Peyer's patch (tissue), 4 donors: Measurements from ENCODE around the gene NOL3. TPM values are rescaled to one million over a fixed set of nuclear protein-coding genes. Genes with fewer than 3 reads are reported as not detected.

Experiments used
- DNase-seq, 3 donors: peaks; one replicate each; pipeline ENCODE4 v3.0.0-alpha.2; 2017 to 2019
- H3K27ac ChIP-seq, 4 donors: fragments of 200-600 bp; sonication (generic); one replicate each; pipeline ENCODE4 v1.5.1; 2016 to 2019
- H3K27me3 ChIP-seq, 2 donors: fragments of 200-600 bp; sonication (generic); one replicate each; pipeline ENCODE4 v1.5.1; 2019
- H3K36me3 ChIP-seq, 3 donors: fragments of 200-600 bp; sonication (generic); one replicate each; pipeline ENCODE4 v1.5.1; 2016 to 2019
- H3K4me1 ChIP-seq, 4 donors: fragments of 200-600 bp; sonication (generic); one replicate each; pipeline ENCODE4 v1.5.1; 2016 to 2019
- H3K4me3 ChIP-seq, 4 donors: fragments of 200-600 bp; sonication (generic); 1 replicate in 3 of 4; 2 replicates in 1 of 4; pipeline ENCODE4 v1.5.1; 2016 to 2019; ENCODE audit warnings: mild to moderate bottlenecking in 1 of 4
- H3K9me3 ChIP-seq, 4 donors: fragments of 200-600 bp; sonication (generic); one replicate each; pipeline ENCODE4 v1.5.1; 2016 to 2019; ENCODE audit warnings: mild to moderate bottlenecking in 1 of 4
- POLR2A ChIP-seq, 2 donors: fragments of 450-650 bp; IDR thresholded peaks; one replicate each; pipeline ENCODE4 v1.5.1; 2017; ENCODE audit warnings: antibody characterized with exemption in 2 of 2, mild to moderate bottlenecking in 2 of 2, moderate library complexity in 2 of 2
- total RNA-seq, 4 donors: library from RNA; depleted of rRNA; stranded (reverse); fragments of >200 nt; gene quantifications; one replicate each; pipeline ENCODE4 v1.1.0, GENCODE V29; 2016
- TF ChIP-seq, protein P1 (sequence below), 6 experiments: fragments of 450-650 bp in 4 of 6; fragments of 200-600 bp in 2 of 6; sonication (generic) in 1 of 6; IDR thresholded peaks; one replicate each; pipeline ENCODE4 v1.5.1; 2017 to 2019; ENCODE audit warnings: antibody characterized with exemption in 6 of 6, mild to moderate bottlenecking in 3 of 6, moderate library complexity in 1 of 6

Gene NOL3
- total RNA-seq, 4 donors from 2014 or later, result 24.4 to 65.2 (median 34.1) TPM

DNA sequence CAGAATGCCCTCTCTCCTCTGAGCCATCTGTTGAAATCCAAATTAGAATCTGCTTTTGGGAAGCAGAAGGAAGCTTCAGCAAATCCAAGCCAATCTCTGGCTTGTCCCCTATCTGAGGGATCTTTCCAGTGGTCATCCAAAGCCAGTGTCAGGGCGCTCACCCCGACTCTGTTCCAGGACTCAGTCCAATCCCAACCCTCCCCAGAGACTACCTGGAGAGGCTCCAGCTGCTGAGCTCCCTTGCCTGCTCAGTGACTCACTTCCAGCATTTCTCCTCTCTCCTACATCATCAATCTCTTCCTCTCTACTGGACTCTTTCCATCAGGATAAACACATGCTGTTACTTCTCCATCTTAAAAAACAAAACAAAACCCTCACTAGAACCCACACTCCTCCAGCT lies 11.0 kb downstream of the NOL3 start:
- DNase-seq, result no peak
- Histone ChIP-seq H3K36me3 (no peaks in the 10 kb centered on the region), H3K4me1 (peaks cover 9 to 62% (median 21%) of the 10 kb centered on the region in 4 donors), H3K9me3 (no peaks in the 10 kb centered on the region), H3K27ac (peak overlapping the region; percentile 26 to 51 (median 38)), H3K4me3 (no peak overlapping the region), H3K27me3 (no peaks in the 10 kb centered on the region)
- TF ChIP-seq, protein P1, sequence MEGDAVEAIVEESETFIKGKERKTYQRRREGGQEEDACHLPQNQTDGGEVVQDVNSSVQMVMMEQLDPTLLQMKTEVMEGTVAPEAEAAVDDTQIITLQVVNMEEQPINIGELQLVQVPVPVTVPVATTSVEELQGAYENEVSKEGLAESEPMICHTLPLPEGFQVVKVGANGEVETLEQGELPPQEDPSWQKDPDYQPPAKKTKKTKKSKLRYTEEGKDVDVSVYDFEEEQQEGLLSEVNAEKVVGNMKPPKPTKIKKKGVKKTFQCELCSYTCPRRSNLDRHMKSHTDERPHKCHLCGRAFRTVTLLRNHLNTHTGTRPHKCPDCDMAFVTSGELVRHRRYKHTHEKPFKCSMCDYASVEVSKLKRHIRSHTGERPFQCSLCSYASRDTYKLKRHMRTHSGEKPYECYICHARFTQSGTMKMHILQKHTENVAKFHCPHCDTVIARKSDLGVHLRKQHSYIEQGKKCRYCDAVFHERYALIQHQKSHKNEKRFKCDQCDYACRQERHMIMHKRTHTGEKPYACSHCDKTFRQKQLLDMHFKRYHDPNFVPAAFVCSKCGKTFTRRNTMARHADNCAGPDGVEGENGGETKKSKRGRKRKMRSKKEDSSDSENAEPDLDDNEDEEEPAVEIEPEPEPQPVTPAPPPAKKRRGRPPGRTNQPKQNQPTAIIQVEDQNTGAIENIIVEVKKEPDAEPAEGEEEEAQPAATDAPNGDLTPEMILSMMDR (IDR thresholded peaks at IDR 0.05), result no peak
- no peak for TF ChIP-seq POLR2A (IDR thresholded peaks at IDR 0.05)

DNA sequence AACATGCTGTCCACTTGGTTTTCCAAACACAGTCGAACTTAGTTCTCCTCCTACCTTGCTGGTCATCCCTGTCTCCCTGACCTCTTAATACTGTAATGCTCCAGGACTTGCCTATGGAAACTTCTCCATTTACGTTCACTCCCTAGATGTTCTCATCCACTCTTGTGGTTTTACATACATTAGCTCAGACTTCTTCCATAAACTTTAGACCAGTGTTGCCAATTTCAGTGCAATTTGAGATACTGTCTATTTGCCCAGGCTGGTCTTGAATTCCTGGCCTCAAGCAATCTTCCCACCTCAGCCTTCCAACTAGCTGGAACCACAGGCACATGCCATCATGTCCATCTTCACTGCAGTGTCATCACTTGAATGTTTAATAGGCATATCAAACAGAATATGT lies 11.9 kb downstream of the NOL3 start:
- Histone ChIP-seq H3K36me3 (no peaks in the 10 kb centered on the region), H3K27ac (peak overlapping the region in 1 of 4 donors; percentile 41), H3K27me3 (no peaks in the 10 kb centered on the region), H3K4me1 (peaks cover 9 to 62% (median 21%) of the 10 kb centered on the region in 4 donors), H3K9me3 (no peaks in the 10 kb centered on the region), H3K4me3 (no peak overlapping the region)
- no peak for DNase-seq
- TF ChIP-seq, protein P1 (IDR thresholded peaks at IDR 0.05), result no peak
- no peak for TF ChIP-seq POLR2A (IDR thresholded peaks at IDR 0.05)

DNA sequence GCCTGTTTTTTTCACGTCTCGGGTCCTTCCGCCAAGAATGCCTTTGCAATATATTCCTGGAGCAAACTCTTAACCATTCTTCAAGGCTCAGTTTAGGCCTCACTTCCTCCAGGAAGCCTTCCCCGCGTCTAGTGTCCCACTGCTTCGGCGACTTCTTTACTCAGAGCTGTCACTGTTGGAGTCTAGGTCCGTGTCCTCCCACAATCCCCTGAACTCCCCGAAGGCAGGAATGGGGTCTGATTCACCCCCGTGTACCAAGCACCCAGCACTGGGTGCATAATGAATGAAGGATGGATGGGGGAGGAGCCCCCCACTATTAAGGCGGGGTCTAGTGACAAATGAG lies 12.9 kb downstream of the NOL3 start:
- TF ChIP-seq POLR2A (IDR thresholded peaks at IDR 0.05), result no peak
- TF ChIP-seq, protein P1 (IDR thresholded peaks at IDR 0.05), result no peak
- Histone ChIP-seq H3K4me3 (peak overlapping the region; percentile 58 to 72 (median 70)), H3K36me3 (no peaks in the 10 kb centered on the region), H3K4me1 (peaks cover 6 to 55% (median 19%) of the 10 kb centered on the region in 4 donors), H3K9me3 (no peaks in the 10 kb centered on the region), H3K27ac (peak overlapping the region; percentile 92 to 96 (median 94)), H3K27me3 (no peaks in the 10 kb centered on the region)
- no peak for DNase-seq

DNA sequence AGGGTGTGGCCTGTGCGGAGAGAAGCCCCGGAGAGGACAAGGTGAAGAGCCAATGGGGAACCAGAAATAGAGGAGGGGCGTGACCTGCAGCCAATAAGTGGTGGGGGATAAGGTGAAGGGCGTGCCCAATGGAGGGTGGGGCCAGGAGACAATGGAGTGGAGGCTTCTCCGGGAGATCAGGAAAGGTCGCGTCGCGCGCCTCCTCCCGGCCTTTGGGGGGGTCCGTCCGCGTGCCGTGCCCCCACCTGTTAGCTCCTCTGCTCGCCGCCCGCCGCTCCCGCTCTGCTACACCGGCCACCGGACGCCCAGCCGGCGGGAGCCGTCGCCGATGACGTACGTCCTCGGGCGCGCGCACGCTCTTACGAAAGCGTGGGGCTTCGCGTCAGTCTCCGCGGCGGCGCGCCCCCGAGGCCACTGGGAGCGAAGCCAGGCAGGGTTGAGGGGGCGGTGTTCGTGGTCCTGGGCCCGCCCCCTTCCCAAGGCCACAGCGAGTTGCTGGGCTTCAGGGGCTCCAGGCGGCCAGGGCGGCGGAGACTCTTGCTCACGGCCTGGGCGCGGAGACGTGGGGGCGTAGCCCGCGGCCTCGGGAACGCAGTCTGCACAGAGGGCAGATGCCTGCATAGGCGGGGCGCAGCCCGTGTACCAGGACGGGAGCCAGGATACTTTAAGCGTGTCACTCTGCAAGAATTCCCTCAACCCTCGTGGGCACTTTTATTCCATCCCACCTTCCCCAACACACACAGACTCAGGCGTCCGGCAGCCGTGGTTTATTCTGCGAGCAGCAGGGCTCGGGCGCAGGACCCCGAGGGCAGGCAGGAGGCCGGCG lies 13.5 kb downstream of the NOL3 start, which contains the start of gene MATCAP1:
TSS of gene MATCAP1 (minus strand) at position 337 of the 826 bp plus-strand sequence. CDS start 3,353 bp downstream, outside the sequence.
- Histone ChIP-seq H3K4me1 (peaks cover 6 to 49% (median 15%) of the 10 kb centered on the region in 4 donors), H3K27me3 (no peaks in the 10 kb centered on the region), H3K4me3 (peak within 1 kb of the TSS; percentile 58 to 72 (median 70)), H3K27ac (peak within 1 kb of the TSS; percentile 92 to 96 (median 94)), H3K9me3 (no peaks in the 10 kb centered on the region), H3K36me3 (no peaks in the 10 kb centered on the region)
- peak; percentile 47 to 63 for TF ChIP-seq POLR2A (IDR thresholded peaks at IDR 0.05)
- TF ChIP-seq, protein P1 (IDR thresholded peaks at IDR 0.05), result peak in 2 of 6 experiments; percentile 10 to 12
- peak; percentile 95 to 97 (median 95) for DNase-seq

DNA sequence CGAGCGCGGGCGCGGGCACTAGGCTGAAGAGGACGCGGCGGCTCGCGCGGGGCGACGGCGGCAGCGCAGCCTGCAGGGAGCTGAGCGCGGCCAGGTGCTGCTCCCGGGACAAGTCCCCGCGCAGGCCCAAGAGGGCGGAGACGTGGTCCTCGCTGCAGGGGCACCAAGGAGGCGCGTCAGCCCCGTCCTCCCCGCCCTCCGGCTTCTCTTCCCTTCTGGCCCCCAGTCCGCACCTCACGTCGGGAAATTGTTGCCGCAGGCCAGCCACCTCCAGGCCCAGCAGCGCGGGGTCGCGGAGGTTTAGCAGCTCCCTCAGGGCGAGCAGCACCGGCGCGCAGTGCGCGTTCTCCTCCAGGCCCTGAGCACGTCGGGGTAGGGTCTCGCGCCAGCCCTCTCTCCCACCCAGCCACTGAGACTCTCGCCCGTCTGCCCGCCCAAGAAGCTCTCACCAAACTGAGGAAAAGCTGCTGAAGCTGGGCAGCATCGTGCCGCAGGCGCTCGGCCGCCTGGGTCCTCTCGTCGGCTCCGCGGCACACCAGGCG lies 14.2 kb downstream of the NOL3 start:
- Histone ChIP-seq H3K27ac (peak overlapping the region; percentile 92 to 96 (median 94)), H3K9me3 (no peaks in the 10 kb centered on the region), H3K36me3 (no peaks in the 10 kb centered on the region), H3K4me3 (peak overlapping the region; percentile 58 to 72 (median 70)), H3K27me3 (no peaks in the 10 kb centered on the region), H3K4me1 (peaks cover 6 to 44% (median 15%) of the 10 kb centered on the region in 4 donors)
- no peak for DNase-seq
- TF ChIP-seq, protein P1 (IDR thresholded peaks at IDR 0.05), result no peak
- no peak for TF ChIP-seq POLR2A (IDR thresholded peaks at IDR 0.05)
